Left lobe of liver (tissue), 2 donors: ENCODE results near the gene FXR1. TPM values are rescaled to one million over a fixed set of nuclear protein-coding genes. Genes with fewer than 3 reads are reported as not detected.
"Not testable (repeated sequence)": the region's sequence is repeated elsewhere in the genome, so short reads cannot be mapped to it uniquely, and the experiment has no call there.

Source experiments
- ATAC-seq: fragments of 200-7000 bp; cut with Tn5 transposase; one replicate; pipeline ENCODE4 v1.9.1; 2020; ENCODE audit warnings: mild to moderate bottlenecking, moderate library complexity
- DNase-seq: peaks from one replicate; pipeline ENCODE4 v3.0.0-alpha.2; 2020; ENCODE audit warnings: low spot score
- total RNA-seq: library from RNA; stranded (reverse); gene quantifications from one replicate; pipeline ENCODE4 v1.2.1, GENCODE V29; 2021
- donor health status: DM: no; HTN: no; CAD: no; lungs with moderate emphysema.
- donor health status: DM: no; HTN: yes; CAD: no.

The FXR1 gene
- total RNA-seq, 1 donor from 2014 or later, result 40.6 TPM

DNA sequence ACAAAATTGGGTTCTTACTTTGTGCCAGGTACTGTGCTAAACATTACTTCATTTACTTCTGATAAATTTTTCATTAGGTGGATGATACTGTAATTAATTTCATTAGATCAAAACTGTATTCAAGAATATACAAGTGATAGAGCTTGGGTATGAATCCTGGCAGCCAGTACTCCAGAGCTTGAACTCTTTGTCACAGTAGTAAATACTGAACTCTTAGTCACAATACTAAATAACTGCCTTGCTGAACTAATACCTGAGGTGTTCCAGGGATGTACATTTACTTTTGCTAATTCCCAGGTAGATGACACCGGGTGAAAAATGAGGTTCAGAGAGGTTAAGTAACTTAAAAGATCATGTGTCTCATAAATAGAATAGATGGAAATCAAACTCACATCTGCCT, 20.3 kb downstream of the FXR1 start:
- DNase-seq (no peak), ATAC-seq (no peak)

DNA sequence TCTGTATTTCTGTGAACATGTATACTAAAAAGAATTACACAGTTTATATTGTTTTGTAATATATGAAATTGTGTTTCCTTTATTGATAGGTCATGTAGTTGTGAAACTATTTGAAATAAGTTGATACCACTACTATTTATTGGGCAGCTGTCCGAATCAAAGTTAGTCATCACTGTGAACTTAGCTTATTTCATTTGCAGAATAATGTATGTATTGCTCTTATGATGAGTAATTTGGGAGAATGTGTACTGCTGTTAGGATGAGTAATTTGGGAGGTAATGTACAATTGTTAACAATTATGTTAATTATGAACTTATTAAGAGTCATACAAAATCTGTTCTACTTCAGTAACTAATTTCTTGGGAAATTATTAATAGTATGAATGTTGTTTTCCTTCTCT, 22.2 kb downstream of the FXR1 start:
- ATAC-seq, result no peak
- DNase-seq, result no peak

DNA sequence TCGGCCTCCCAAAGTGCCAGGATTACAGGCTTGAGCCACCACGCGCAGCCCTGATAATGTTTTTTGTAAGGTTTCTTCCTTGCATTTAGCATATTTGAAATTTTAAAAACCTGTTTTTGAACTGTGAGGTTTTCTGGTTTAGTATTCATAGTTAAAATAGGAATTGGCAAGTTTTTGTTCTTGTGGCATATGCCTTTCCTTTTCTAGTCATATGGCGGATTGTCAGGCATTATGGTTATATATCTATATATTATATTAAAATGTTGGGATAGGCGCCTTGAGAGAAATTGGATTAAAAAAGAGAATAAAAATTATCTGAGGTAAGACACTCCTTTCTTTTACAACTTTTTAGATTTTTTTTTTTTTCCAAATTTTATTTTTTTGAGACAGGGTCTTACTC, 28.4 kb downstream of the FXR1 start:
- ATAC-seq, result no peak

DNA sequence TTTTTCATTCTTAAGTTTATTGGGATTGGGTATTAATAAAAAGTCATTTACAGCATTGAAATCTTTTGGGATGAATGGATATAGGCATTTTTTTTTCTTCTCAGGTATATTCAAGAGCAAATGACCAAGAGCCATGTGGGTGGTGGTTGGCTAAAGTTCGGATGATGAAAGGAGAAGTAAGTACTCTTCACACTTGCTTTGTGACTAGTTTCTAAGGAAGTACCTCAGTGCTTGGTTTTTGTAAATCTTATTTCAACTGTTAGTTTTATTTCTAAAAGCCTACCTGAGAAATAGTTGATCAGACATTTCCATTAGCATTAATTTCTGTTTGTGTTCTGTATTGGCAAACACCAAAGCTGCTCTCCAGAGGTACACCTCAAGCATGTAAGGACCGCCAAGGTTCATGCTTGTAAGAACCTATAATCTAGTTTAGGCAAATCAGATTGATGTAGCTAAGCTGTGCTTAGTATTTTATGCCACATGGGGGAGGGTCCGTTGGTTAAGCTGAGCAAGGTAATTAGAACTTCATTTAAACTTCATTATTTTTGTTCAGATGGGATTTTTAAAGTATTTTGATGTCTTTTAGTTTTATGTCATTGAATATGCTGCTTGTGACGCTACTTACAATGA, 35.4 kb downstream of the FXR1 start:
- ATAC-seq (no peak), DNase-seq (no peak)

More for the DNA sequence above, 28.4 kb downstream of the FXR1 start:
- no peak for DNase-seq

DNA sequence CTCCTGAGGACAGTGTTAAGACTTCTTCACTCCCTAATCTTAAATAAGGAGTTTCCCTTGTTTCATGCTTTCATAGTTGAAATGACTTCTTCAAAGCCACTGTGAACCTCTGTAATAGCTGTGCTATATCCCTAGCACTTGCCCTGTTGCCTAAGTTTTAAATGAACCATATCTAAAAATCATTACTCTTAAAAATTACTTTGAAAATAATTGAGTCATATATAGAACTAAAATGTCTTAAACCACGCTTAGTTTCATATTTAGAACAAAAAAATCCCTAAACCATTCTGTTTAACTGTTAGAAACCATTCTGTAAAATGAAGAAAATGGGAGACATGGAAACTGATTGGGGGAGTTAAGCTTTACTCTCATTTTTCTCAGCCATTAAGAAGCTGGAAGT, 47.2 kb downstream of the FXR1 start:
- no peak for ATAC-seq

DNA sequence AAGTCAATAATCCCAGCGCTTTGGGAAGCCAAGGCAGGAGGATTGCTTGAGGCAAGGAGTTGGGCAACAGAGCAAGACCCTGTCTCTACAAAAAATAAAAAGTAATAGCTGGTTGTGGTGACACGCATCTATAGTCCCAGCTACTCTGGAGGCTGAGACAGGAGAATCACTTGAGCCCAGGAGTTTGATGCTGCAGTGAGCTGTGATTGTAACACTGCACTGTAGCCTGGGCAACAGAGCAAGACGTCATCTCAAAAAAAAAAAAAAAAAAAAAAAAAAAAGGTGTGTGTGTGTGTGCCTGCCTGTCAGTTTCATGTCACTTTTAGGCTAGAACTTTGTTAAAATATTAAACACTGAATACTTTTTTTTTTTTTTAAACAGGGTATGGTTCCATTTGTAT, 48.6 kb downstream of the FXR1 start:
- DNase-seq (no peak), ATAC-seq (no peak)

More for the DNA sequence above, 47.2 kb downstream of the FXR1 start:
- no peak for DNase-seq

- ATAC-seq, result no peak
- DNase-seq, result no peak
Measured at GRCh38 chr3:180961552-180961951, 49.1 kb downstream of the FXR1 start.

GRCh38 chr3:180962530-180962929, 50.1 kb downstream of the FXR1 start:
- ATAC-seq, result no peak
- DNase-seq, result no peak

GRCh38 chr3:180970931-180971330, 58.5 kb downstream of the FXR1 start:
- ATAC-seq (no peak), DNase-seq (no peak)

DNA sequence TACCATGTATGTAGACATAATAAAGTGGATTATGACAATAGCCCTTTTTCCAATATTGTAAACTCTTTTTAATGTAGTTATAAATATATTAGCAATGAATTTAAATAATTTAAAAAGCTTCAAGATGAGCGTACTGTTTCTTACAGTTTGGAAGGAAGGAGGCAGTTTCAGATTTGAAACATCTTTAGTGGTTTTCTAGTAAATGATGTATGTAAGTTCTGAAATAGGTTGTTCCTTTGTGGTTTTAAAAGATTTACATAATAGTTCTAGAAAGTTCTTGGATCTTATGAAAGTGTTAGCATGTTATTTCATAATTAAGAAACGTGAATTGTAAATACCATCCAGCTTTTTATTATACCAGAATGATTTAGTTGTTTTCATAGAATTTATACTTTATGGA, 61.1 kb downstream of the FXR1 start:
- no peak for ATAC-seq
- DNase-seq, result no peak

DNA sequence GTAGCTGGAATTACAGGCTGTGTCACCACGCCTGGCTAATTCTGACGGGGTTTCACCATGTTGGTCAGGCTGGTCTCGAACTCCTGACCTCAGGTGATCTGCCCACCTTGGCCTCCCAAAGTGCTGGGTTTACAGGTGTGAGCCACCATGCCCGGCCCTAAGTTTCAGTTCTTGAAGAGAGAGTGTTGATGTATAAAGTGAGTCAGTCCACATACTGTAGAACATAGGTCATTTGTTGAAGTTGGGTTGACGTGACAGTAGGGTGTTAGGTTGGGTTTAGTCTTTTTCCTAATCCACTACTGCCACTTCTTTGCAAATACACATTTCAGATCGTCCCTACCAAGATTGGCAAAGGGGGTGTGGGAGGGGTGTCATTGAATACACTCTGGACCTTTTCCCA, 61.8 kb downstream of the FXR1 start:
- ATAC-seq (no peak), DNase-seq (no peak)

DNA sequence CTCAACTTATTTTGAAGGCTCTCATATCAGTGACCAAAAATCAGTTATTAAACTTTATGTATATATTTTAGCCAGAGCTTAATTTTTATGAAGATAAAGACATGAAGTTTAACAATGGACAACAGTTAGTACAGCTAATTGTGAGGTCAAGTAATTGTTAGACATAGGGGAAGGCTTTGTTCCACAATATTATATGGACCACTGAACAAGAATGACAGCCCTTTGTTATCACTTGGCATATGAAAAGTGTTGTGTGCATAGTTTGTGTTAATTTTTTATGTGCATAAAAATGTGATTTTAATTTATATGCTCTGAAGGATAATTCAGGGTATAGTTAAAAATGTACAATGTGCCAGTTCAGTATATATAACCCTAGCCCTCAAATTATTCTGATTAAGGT, 65.0 kb downstream of the FXR1 start:
- ATAC-seq, result no peak
- no peak for DNase-seq

- DNase-seq, result no peak
- no peak for ATAC-seq
Measured at GRCh38 chr3:180979961-180980360, 67.5 kb downstream of the FXR1 start.

DNA sequence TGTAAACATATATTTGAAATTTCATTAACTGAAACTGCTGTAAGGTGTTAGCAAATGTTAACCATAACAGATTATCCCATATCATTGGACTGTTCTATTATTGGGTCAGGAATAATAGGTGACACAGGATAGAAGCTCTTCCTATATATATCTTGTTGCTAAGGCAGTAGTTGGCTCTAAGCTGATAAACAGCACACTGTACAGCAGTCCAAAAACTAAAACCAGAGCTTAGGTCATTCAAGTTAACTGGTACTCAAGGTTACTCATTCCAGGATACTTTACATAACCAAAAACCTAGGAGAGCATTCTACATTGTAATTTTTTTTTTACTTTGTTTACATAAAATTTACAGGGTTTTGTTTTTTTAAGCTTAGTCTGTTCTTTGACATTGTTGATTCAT, 68.1 kb downstream of the FXR1 start:
- ATAC-seq (peak; percentile 75), DNase-seq (no peak)

GRCh38 chr3:180981912-180982311, 69.4 kb downstream of the FXR1 start:
- DNase-seq (no peak), ATAC-seq (no peak)

GRCh38 chr3:180983136-180983535, 70.7 kb downstream of the FXR1 start:
- DNase-seq (no peak), ATAC-seq (no peak)

DNA sequence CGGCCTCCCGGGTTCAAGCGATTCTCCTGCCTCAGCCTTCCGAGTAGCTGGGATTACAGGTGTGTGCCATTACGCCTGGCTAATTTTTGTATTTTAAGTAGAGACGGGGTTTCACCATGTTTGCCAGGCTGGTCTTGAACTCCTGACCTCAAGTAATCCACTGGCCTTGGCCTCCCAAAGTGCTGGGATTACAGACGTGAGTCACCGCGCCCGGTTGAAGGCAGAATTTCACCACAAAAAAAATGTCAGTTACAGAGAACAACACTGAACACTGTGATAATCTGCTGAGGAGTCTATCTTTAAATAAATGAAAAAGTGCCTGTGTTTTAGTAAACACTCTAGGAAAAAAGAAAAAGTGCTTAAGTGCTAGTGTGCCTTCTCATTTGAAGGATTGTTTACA, 73.9 kb downstream of the FXR1 start:
- not testable (repeated sequence) for DNase-seq, ATAC-seq

DNA sequence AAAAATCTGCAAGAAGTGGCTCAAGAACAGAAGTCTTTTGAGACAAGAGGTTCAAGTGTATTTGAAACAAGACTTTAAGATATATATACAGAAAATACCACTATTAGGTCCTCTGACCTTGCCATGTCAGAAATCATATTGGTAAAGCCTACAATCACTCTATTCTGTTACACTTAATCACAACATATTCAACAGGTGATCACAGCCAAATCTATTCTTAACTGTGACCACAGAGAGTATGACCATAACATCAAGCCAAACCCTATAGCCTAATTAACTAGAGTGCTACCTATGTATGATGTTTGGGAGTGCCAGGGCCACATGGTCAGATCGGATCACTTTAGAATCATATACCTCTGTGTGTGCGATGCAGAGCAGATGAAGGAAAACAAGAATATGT, 74.9 kb downstream of the FXR1 start:
- ATAC-seq (no peak), DNase-seq (no peak)

- DNase-seq (peak; percentile 97), ATAC-seq (peak; percentile 96)
Measured at GRCh38 chr3:180989291-180990163, 77.1 kb downstream of the FXR1 start, which contains the start of gene DNAJC19. DNAJC19 (minus strand) TSS chr3:180989736; CDS start chr3:180989602, 134 bp downstream.

DNA sequence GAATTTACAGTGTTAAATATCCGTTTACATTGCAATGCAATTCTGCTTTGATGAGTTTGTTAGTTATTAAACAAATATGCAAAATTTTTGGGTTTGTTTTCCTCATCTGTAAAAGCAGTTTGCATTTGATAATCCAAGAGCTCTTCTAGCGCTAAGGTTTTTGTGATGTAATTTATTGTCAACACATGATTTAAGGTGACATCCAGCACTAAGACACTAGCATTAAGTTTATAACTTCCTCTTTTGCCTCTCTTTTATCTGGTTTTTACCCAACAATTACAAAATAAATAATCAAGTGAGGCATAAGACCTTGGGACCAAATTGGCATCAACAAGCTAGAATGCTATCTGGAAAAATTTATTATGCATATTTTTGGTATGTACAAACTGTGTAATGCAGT, 78.0 kb downstream of the FXR1 start:
- DNase-seq (no peak), ATAC-seq (no peak)

GRCh38 chr3:180996415-180996932, 84.0 kb downstream of the FXR1 start:
- no peak for ATAC-seq
- no peak for DNase-seq

DNA sequence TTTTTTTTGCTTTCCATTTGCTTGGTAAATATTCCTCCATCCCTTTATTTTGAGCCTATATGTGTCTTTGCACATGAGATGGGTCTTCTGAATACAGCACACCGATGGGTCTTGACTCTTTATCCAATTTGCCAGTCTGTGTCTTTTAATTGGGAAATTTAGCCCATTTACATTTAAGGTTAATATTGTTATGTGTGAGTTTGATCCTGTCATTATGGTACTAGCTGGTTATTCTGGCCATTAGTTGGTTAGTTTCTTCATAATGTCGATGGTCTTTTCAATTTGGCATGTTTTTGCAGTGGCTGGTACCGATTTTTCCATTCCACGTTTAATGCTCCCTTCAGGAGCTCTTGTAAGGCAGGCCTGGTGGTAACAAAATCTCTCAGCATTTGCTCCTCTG, 89.9 kb downstream of the FXR1 start:
- not testable (repeated sequence) for ATAC-seq, DNase-seq
